Measurements from ENCODE around the gene GPR146.

GPR146 gene

GRCh38 chr7:1057416-1058291 is 13.3 kb downstream of the GPR146 start (continued):
- TF ChIP-seq CSRNP3 (CRISPR knock-in tag; IDR thresholded peaks at IDR 0.05): no peak
- TF ChIP-seq ZFP3 (CRISPR knock-in tag; IDR thresholded peaks at IDR 0.05): no peak
- TF ChIP-seq SNAI2 (CRISPR knock-in tag; IDR thresholded peaks at IDR 0.05): no peak

DNA sequence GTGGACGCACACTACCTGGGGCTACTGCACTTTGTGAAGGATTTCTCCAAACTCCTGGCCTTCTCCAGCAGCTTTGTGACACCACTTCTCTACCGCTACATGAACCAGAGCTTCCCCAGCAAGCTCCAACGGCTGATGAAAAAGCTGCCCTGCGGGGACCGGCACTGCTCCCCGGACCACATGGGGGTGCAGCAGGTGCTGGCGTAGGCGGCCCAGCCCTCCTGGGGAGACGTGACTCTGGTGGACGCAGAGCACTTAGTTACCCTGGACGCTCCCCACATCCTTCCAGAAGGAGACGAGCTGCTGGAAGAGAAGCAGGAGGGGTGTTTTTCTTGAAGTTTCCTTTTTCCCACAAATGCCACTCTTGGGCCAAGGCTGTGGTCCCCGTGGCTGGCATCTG is 14.0 kb downstream of the GPR146 start:
- ATAC-seq: no peak
- TF ChIP-seq RARB (CRISPR knock-in tag; IDR thresholded peaks at IDR 0.05) (no peak), ISL1 (CRISPR knock-in tag; IDR thresholded peaks at IDR 0.05) (no peak), ZFP3 (CRISPR knock-in tag; IDR thresholded peaks at IDR 0.05) (no peak)

DNA sequence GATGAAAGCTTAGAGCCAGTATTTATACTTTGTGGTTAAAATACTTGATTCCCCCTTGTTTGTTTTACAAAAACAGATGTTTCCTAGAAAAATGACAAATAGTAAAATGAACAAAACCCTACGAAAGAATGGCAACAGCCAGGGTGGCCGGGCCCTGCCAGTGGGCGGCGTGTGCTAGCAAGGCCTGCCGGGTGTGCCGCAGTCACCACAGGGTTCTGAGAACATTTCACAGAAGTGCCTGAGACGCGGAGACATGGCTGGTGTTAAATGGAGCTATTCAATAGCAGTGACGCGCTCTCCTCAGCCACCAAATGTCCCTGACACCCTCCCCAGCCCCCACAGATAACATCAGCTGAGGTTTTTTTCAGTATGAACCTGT is 14.5 kb downstream of the GPR146 start:
- no peak for ATAC-seq
- TF ChIP-seq ZNF8 (CRISPR knock-in tag; IDR thresholded peaks at IDR 0.05): no peak
- no peak for TF ChIP-seq RARB (CRISPR knock-in tag; IDR thresholded peaks at IDR 0.05)
- TF ChIP-seq CREB5 (CRISPR knock-in tag; IDR thresholded peaks at IDR 0.05; ENCODE audit: low read depth): no peak
- TF ChIP-seq PPARA (CRISPR knock-in tag; IDR thresholded peaks at IDR 0.05; ENCODE audit: borderline replicate concordance): no peak
- no peak for TF ChIP-seq ISL1 (CRISPR knock-in tag; IDR thresholded peaks at IDR 0.05)
- TF ChIP-seq TCF4 (CRISPR knock-in tag; IDR thresholded peaks at IDR 0.05; ENCODE audit: borderline replicate concordance): no peak
- no peak for TF ChIP-seq ZNF70 (CRISPR knock-in tag; IDR thresholded peaks at IDR 0.05)
- TF ChIP-seq ZC3H10 (CRISPR knock-in tag; IDR thresholded peaks at IDR 0.05): no peak
- no peak for TF ChIP-seq BACH2 (CRISPR knock-in tag; IDR thresholded peaks at IDR 0.05; ENCODE audit: borderline replicate concordance)
- TF ChIP-seq, protein P1, sequence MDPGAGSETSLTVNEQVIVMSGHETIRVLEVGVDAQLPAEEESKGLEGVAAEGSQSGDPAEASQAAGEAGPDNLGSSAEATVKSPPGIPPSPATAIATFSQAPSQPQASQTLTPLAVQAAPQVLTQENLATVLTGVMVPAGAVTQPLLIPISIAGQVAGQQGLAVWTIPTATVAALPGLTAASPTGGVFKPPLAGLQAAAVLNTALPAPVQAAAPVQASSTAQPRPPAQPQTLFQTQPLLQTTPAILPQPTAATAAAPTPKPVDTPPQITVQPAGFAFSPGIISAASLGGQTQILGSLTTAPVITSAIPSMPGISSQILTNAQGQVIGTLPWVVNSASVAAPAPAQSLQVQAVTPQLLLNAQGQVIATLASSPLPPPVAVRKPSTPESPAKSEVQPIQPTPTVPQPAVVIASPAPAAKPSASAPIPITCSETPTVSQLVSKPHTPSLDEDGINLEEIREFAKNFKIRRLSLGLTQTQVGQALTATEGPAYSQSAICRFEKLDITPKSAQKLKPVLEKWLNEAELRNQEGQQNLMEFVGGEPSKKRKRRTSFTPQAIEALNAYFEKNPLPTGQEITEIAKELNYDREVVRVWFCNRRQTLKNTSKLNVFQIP (CRISPR knock-in tag; IDR thresholded peaks at IDR 0.05; ENCODE audit: borderline replicate concordance, low read depth): no peak

DNA sequence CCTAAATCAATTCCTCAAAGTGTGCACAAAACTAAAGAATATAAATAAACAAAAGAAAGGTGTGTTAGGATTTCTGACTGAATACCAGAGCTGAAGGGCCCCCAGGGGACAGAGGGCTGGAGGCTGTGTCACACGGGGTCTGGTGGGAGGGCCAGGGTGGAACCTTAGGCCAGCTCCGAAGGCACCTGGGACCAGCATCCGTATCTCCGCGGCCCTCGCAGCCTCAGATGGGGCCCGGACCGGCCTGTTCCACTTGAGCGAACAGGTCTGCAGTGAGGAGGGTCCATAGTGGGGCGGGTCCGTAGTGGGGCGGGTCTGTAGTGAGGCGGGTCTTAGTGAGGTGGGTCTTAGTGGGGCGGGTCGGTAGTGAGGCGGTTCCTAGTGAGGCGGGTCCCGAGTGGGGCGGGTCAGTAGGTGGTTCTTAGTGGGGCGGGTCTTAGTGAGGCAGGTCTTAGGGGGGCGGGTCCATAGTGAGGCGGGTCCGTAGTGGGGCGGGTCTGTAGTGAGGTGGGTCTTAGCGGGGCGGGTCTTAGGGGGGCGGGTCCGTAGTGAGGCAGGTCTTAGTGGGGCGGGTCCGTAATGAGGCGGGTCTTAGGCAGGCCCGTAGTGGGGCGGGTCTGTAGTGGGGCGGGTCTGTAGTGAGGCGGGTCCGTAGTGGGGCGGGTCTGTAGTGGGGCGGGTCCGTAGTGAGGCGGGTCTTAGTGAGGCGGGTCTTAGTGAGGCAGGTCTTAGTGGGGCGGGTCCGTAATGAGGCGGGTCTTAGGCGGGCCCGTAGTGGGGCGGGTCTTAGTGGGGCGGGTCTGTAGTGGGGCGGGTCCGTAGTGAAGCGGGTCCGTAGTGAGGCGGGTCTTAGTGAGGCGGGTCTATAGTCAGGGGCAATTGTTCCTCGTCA is 15.1 kb downstream of the GPR146 start:
- TF ChIP-seq TOX (CRISPR knock-in tag; IDR thresholded peaks at IDR 0.05; ENCODE audit: borderline replicate concordance) (no peak), SNAI2 (CRISPR knock-in tag; IDR thresholded peaks at IDR 0.05) (no peak), ZNF8 (CRISPR knock-in tag; IDR thresholded peaks at IDR 0.05) (no peak), ZNF70 (CRISPR knock-in tag; IDR thresholded peaks at IDR 0.05) (no peak), ZNF565 (CRISPR knock-in tag; conservative IDR thresholded peaks at IDR 0.05; ENCODE audit: low read depth) (no peak), CSRNP3 (CRISPR knock-in tag; IDR thresholded peaks at IDR 0.05) (no peak), ZC3H10 (CRISPR knock-in tag; IDR thresholded peaks at IDR 0.05) (no peak), ZFP3 (CRISPR knock-in tag; IDR thresholded peaks at IDR 0.05) (no peak), ISL1 (CRISPR knock-in tag; IDR thresholded peaks at IDR 0.05) (no peak), TCF4 (CRISPR knock-in tag; IDR thresholded peaks at IDR 0.05; ENCODE audit: borderline replicate concordance) (no peak), BACH2 (CRISPR knock-in tag; IDR thresholded peaks at IDR 0.05; ENCODE audit: borderline replicate concordance) (no peak), OSR1 (CRISPR knock-in tag; IDR thresholded peaks at IDR 0.05) (no peak), CREB5 (CRISPR knock-in tag; IDR thresholded peaks at IDR 0.05; ENCODE audit: low read depth) (no peak), GLIS3 (CRISPR knock-in tag; IDR thresholded peaks at IDR 0.05) (no peak), RARB (CRISPR knock-in tag; IDR thresholded peaks at IDR 0.05) (no peak)
- ATAC-seq: peak; percentile 25
